Activated CD8-positive, alpha-beta memory T cell treated with anti-CD3 and anti-CD28 coated beads for 24 hours (primary cell): ENCODE measurements around the gene TMEM132D.

Source experiments
- DNase-seq: peaks from one replicate; pipeline ENCODE4 v3.0.0-alpha.2; 2020

TMEM132D gene

GRCh38 chr12:129651951-129652350, 251.9 kb downstream of the TMEM132D start:
- no peak for DNase-seq

- DNase-seq: no peak
Measured at GRCh38 chr12:129641926-129642325, 261.9 kb downstream of the TMEM132D start.

- no peak for DNase-seq
Measured at GRCh38 chr12:129635021-129635685, 268.7 kb downstream of the TMEM132D start.

GRCh38 chr12:129631316-129631715, 272.5 kb downstream of the TMEM132D start:
- DNase-seq: no peak

- DNase-seq: no peak
Measured at GRCh38 chr12:129629901-129630300, 273.9 kb downstream of the TMEM132D start.

- no peak for DNase-seq
Measured at GRCh38 chr12:129622566-129622965, 281.3 kb downstream of the TMEM132D start.

- no peak for DNase-seq
Measured at GRCh38 chr12:129619271-129619670, 284.6 kb downstream of the TMEM132D start.

- DNase-seq: no peak
Measured at GRCh38 chr12:129617849-129618248, 286.0 kb downstream of the TMEM132D start.

GRCh38 chr12:129615001-129615400, 288.8 kb downstream of the TMEM132D start:
- no peak for DNase-seq

GRCh38 chr12:129614221-129614885, 289.5 kb downstream of the TMEM132D start:
- DNase-seq: no peak

GRCh38 chr12:129613314-129613713, 290.5 kb downstream of the TMEM132D start:
- no peak for DNase-seq

- no peak for DNase-seq
Measured at GRCh38 chr12:129610601-129611120, 293.2 kb downstream of the TMEM132D start.

GRCh38 chr12:129607756-129608155, 296.1 kb downstream of the TMEM132D start:
- no peak for DNase-seq

GRCh38 chr12:129607301-129607700, 296.5 kb downstream of the TMEM132D start:
- DNase-seq: no peak

GRCh38 chr12:129606239-129606638, 297.6 kb downstream of the TMEM132D start:
- DNase-seq: no peak

- no peak for DNase-seq
Measured at GRCh38 chr12:129605666-129606065, 298.2 kb downstream of the TMEM132D start.

- no peak for DNase-seq
Measured at GRCh38 chr12:129604506-129604905, 299.3 kb downstream of the TMEM132D start.

GRCh38 chr12:129599406-129599805, 304.4 kb downstream of the TMEM132D start:
- DNase-seq: no peak

GRCh38 chr12:129594098-129594497, 309.7 kb downstream of the TMEM132D start:
- DNase-seq: no peak

GRCh38 chr12:129592449-129592848, 311.4 kb downstream of the TMEM132D start:
- no peak for DNase-seq

- no peak for DNase-seq
Measured at GRCh38 chr12:129589503-129589902, 314.3 kb downstream of the TMEM132D start.

- DNase-seq: no peak
Measured at GRCh38 chr12:129588142-129588541, 315.7 kb downstream of the TMEM132D start.

- no peak for DNase-seq
Measured at GRCh38 chr12:129585296-129585695, 318.5 kb downstream of the TMEM132D start.

- DNase-seq: no peak
Measured at GRCh38 chr12:129579879-129580278, 323.9 kb downstream of the TMEM132D start.
